Measurements from ENCODE around the gene TMCO1. TPM values are rescaled to one million over a fixed set of nuclear protein-coding genes. Genes with fewer than 3 reads are reported as not detected.
A peak's percentile ranks its signal among the peaks of the same experiment; 100 is the strongest.
"Not testable (repeated sequence)": the region's sequence is repeated elsewhere in the genome, so short reads cannot be mapped to it uniquely, and the experiment has no call there.

TMCO1 gene
- total and polyA plus RNA-seq, 7 experiments from 2014 or later: 30.4 to 118 (median 51.9) TPM

- Histone ChIP-seq H3K36me3 (ENCODE audit: control insufficient read depth in 2 of 3, insufficient read depth in 3 of 3, low read length in 3 of 3) (peaks cover 0 to 19% (median 0%) of the 10 kb centered on the region in 3 experiments), H3K9me3 (ENCODE audit: control insufficient read depth in 2 of 3, low read length in 3 of 3) (no peaks in the 10 kb centered on the region), H3K4me1 (ENCODE audit: control insufficient read depth in 2 of 2, insufficient read depth in 2 of 2, low read length in 2 of 2) (no peaks in the 10 kb centered on the region), H3K4me3 (ENCODE audit: low read length) (no peak overlapping the region), H3K27me3 (ENCODE audit: control insufficient read depth in 2 of 2, insufficient read depth in 2 of 2, low read length in 2 of 2) (no peaks in the 10 kb centered on the region), H3K27ac (ENCODE audit: low read depth, low read length) (no peak overlapping the region)
- H3K4me3 Mint-ChIP-seq: no peak overlapping the region
- ATAC-seq (no peak), DNase-seq (no peak)
- H3K27me3 Mint-ChIP-seq: no peaks in the 10 kb centered on the region
- no peaks in the 10 kb centered on the region for H3K9me3 Mint-ChIP-seq
- H3K27ac Mint-ChIP-seq: peak overlapping the region in 4 of 9 donors; percentile 6 to 33 (median 22)
- ChIA-PET POLR2A (interaction anchor here (0.6 kb wide), 2 partner anchors 9 to 32 kb away, joined by 3 to 5 read pairs; no protein-coding TSS in a partner anchor), CTCF (interaction anchor here (0.6 kb wide), 2 partner anchors 26 to 1328 kb away, joined by 3 to 4 read pairs; no protein-coding TSS in a partner anchor)
- intact Hi-C loops (cut with micrococcal nuclease): loop anchor here in 1 of 2 donors (10.0 kb wide), 1 partner anchor 140 kb away; no protein-coding TSS in a partner anchor
- peaks cover 0 to 22% (median 6%) of the 10 kb centered on the region in 7 donors for H3K4me1 Mint-ChIP-seq
- peaks cover 4 to 15% (median 7%) of the 10 kb centered on the region in 5 donors for H3K36me3 Mint-ChIP-seq
Measured at GRCh38 chr1:165734906-165735305, 33.8 kb downstream of the TMCO1 start.

GRCh38 chr1:165726841-165727240, 41.8 kb downstream of the TMCO1 start:
- DNase-seq (no peak), ATAC-seq (no peak)
- no peaks in the 10 kb centered on the region for H3K9me3 Mint-ChIP-seq
- H3K4me3 ChIP-seq (ENCODE audit: low read length): no peak overlapping the region
- no peaks in the 10 kb centered on the region for H3K27me3 Mint-ChIP-seq
- no peaks in the 10 kb centered on the region for H3K4me1 Mint-ChIP-seq
- peaks cover 4 to 28% (median 6%) of the 10 kb centered on the region in 5 donors for H3K36me3 Mint-ChIP-seq
- intact Hi-C loops (cut with micrococcal nuclease): no loop called here
- ChIA-PET POLR2A (no interaction called here), CTCF (interaction anchor here (0.6 kb wide), 1 partner anchor 16 kb away, joined by 3 read pairs; no protein-coding TSS in a partner anchor)
- H3K27ac Mint-ChIP-seq: no peak overlapping the region
- no peaks in the 10 kb centered on the region for H3K27me3 ChIP-seq (ENCODE audit: control insufficient read depth in 2 of 2, insufficient read depth in 2 of 2, low read length in 2 of 2)
- H3K27ac ChIP-seq (ENCODE audit: low read depth, low read length): no peak overlapping the region
- no peak overlapping the region for H3K4me3 Mint-ChIP-seq
- H3K9me3 ChIP-seq (ENCODE audit: control insufficient read depth in 2 of 3, low read length in 3 of 3): no peaks in the 10 kb centered on the region
- H3K36me3 ChIP-seq (ENCODE audit: control insufficient read depth in 2 of 3, insufficient read depth in 3 of 3, low read length in 3 of 3): peaks cover 0 to 32% (median 7%) of the 10 kb centered on the region in 3 experiments
- no peaks in the 10 kb centered on the region for H3K4me1 ChIP-seq (ENCODE audit: control insufficient read depth in 2 of 2, insufficient read depth in 2 of 2, low read length in 2 of 2)

GRCh38 chr1:165726169-165726568, 42.5 kb downstream of the TMCO1 start:
- H3K4me3 ChIP-seq (ENCODE audit: low read length): no peak overlapping the region
- no peak overlapping the region for H3K4me3 Mint-ChIP-seq
- no peak for DNase-seq
- H3K9me3 ChIP-seq (ENCODE audit: control insufficient read depth in 2 of 3, low read length in 3 of 3): no peaks in the 10 kb centered on the region
- H3K27me3 Mint-ChIP-seq: no peaks in the 10 kb centered on the region
- H3K9me3 Mint-ChIP-seq: no peaks in the 10 kb centered on the region
- POLR2A ChIA-PET: no interaction called here
- H3K27ac Mint-ChIP-seq: no peak overlapping the region
- H3K36me3 ChIP-seq (ENCODE audit: control insufficient read depth in 2 of 3, insufficient read depth in 3 of 3, low read length in 3 of 3): peaks cover 0 to 32% (median 7%) of the 10 kb centered on the region in 3 experiments
- CTCF ChIA-PET: interaction anchor here (0.6 kb wide), 1 partner anchor 17 kb away, joined by 3 read pairs; no protein-coding TSS in a partner anchor
- intact Hi-C loops (cut with micrococcal nuclease): no loop called here
- H3K4me1 Mint-ChIP-seq: no peaks in the 10 kb centered on the region
- H3K27ac ChIP-seq (ENCODE audit: low read depth, low read length): no peak overlapping the region
- no peaks in the 10 kb centered on the region for H3K4me1 ChIP-seq (ENCODE audit: control insufficient read depth in 2 of 2, insufficient read depth in 2 of 2, low read length in 2 of 2)
- peaks cover 4 to 26% (median 6%) of the 10 kb centered on the region in 5 donors for H3K36me3 Mint-ChIP-seq
- H3K27me3 ChIP-seq (ENCODE audit: control insufficient read depth in 2 of 2, insufficient read depth in 2 of 2, low read length in 2 of 2): no peaks in the 10 kb centered on the region
- ATAC-seq: no peak

- H3K4me3 ChIP-seq (ENCODE audit: low read length): no peak overlapping the region
- H3K36me3 ChIP-seq (ENCODE audit: control insufficient read depth in 2 of 3, insufficient read depth in 3 of 3, low read length in 3 of 3): no peaks in the 10 kb centered on the region
- H3K27me3 ChIP-seq (ENCODE audit: control insufficient read depth in 2 of 2, insufficient read depth in 2 of 2, low read length in 2 of 2): no peaks in the 10 kb centered on the region
- no peak overlapping the region for H3K27ac ChIP-seq (ENCODE audit: low read depth, low read length)
- POLR2A ChIA-PET: no interaction called here
- peaks cover 0 to 16% (median 0%) of the 10 kb centered on the region in 5 donors for H3K27me3 Mint-ChIP-seq
- DNase-seq (peak in 7 of 9 donors; percentile 6 to 41 (median 22)), ATAC-seq (peak; percentile 45)
- CTCF ChIA-PET: interaction anchor here (0.7 kb wide), 1 partner anchor 197 kb away, joined by 3 read pairs; no protein-coding TSS in a partner anchor
- H3K4me1 Mint-ChIP-seq: peaks cover 0 to 3% (median 0%) of the 10 kb centered on the region in 7 donors
- no peak overlapping the region for H3K4me3 Mint-ChIP-seq
- intact Hi-C loops (cut with micrococcal nuclease): loop anchor here (1.0 to 2.0 kb wide), 3 partner anchors 32 to 196 kb away; no protein-coding TSS in a partner anchor
- no peaks in the 10 kb centered on the region for H3K4me1 ChIP-seq (ENCODE audit: control insufficient read depth in 2 of 2, insufficient read depth in 2 of 2, low read length in 2 of 2)
- H3K27ac Mint-ChIP-seq: no peak overlapping the region
- no peaks in the 10 kb centered on the region for H3K36me3 Mint-ChIP-seq
- no peaks in the 10 kb centered on the region for H3K9me3 Mint-ChIP-seq
- no peaks in the 10 kb centered on the region for H3K9me3 ChIP-seq (ENCODE audit: control insufficient read depth in 2 of 3, low read length in 3 of 3)
Measured at GRCh38 chr1:165717918-165718515, 50.7 kb downstream of the TMCO1 start.

- POLR2A ChIA-PET; H3K27ac ChIP-seq (ENCODE audit: low read depth, low read length); H3K4me3 Mint-ChIP-seq; DNase-seq; H3K9me3 ChIP-seq (ENCODE audit: control insufficient read depth in 2 of 3, low read length in 3 of 3); H3K9me3 Mint-ChIP-seq; H3K4me3 ChIP-seq (ENCODE audit: low read length); intact Hi-C loops (cut with micrococcal nuclease); H3K4me1 Mint-ChIP-seq; H3K4me1 ChIP-seq (ENCODE audit: control insufficient read depth in 2 of 2, insufficient read depth in 2 of 2, low read length in 2 of 2); CTCF ChIA-PET; H3K36me3 ChIP-seq (ENCODE audit: control insufficient read depth in 2 of 3, insufficient read depth in 3 of 3, low read length in 3 of 3); ATAC-seq; H3K36me3 Mint-ChIP-seq; H3K27me3 ChIP-seq (ENCODE audit: control insufficient read depth in 2 of 2, insufficient read depth in 2 of 2, low read length in 2 of 2): not testable (repeated sequence)
- Mint-ChIP-seq H3K27me3 (peaks cover 0 to 24% (median 0%) of the 10 kb centered on the region in 5 donors), H3K27ac (peak overlapping the region in 1 of 9 donors; percentile 22)
Measured at GRCh38 chr1:165716265-165717051, 52.2 kb downstream of the TMCO1 start.

GRCh38 chr1:165712764-165713163, 55.9 kb downstream of the TMCO1 start:
- ChIA-PET POLR2A (no interaction called here), CTCF (interaction anchor here (1.0 kb wide), 1 partner anchor 202 kb away, joined by 3 read pairs; no protein-coding TSS in a partner anchor)
- intact Hi-C loops (cut with micrococcal nuclease): no loop called here
- H3K27me3 ChIP-seq (ENCODE audit: control insufficient read depth in 2 of 2, insufficient read depth in 2 of 2, low read length in 2 of 2): no peaks in the 10 kb centered on the region
- Mint-ChIP-seq H3K9me3 (no peaks in the 10 kb centered on the region), H3K4me3 (no peak overlapping the region), H3K4me1 (peaks cover 0 to under 1% (median 0%) of the 10 kb centered on the region in 7 donors), H3K36me3 (peaks cover 0 to 5% (median 0%) of the 10 kb centered on the region in 5 donors), H3K27me3 (peaks cover 15 to 49% (median 21%) of the 10 kb centered on the region in 5 donors), H3K27ac (no peak overlapping the region)
- H3K4me1 ChIP-seq (ENCODE audit: control insufficient read depth in 2 of 2, insufficient read depth in 2 of 2, low read length in 2 of 2): no peaks in the 10 kb centered on the region
- H3K27ac ChIP-seq (ENCODE audit: low read depth, low read length): no peak overlapping the region
- no peaks in the 10 kb centered on the region for H3K9me3 ChIP-seq (ENCODE audit: control insufficient read depth in 2 of 3, low read length in 3 of 3)
- no peak overlapping the region for H3K4me3 ChIP-seq (ENCODE audit: low read length)
- DNase-seq: no peak
- no peaks in the 10 kb centered on the region for H3K36me3 ChIP-seq (ENCODE audit: control insufficient read depth in 2 of 3, insufficient read depth in 3 of 3, low read length in 3 of 3)
- ATAC-seq: no peak
